D721Med (cell line): ENCODE results near the gene PDE4B.

Experiments used
- DNase-seq: peaks from one replicate; pipeline ENCODE4 v3.0.0; 2011; ENCODE audit warnings: low spot score; ENCODE audit not compliant: insufficient read length
- FAIRE-seq: peaks from 2 replicates; lab custom pipeline; 2011; peaks lifted over from hg19 to GRCh38; lab: Jason Lieb, UNC
- CTCF ChIP-seq: IDR thresholded peaks from 2 replicates; pipeline ENCODE4 v1.5.1; 2012; ENCODE audit warnings: mild to moderate bottlenecking, control low read depth; ENCODE audit not compliant: insufficient read depth; ENCODE audit errors: missing control alignments

The PDE4B gene

GRCh38 chr1:66356605-66357004 lies 563.9 kb downstream of the PDE4B start:
- no peak for TF ChIP-seq CTCF
- no peak for FAIRE-seq

GRCh38 chr1:66357021-66357420 lies 564.3 kb downstream of the PDE4B start:
- no peak for TF ChIP-seq CTCF
- FAIRE-seq (no peak), DNase-seq (no peak)

More at GRCh38 chr1:66356605-66357004, 563.9 kb downstream of the PDE4B start:
- DNase-seq, result no peak

- DNase-seq, result no peak
- no peak for FAIRE-seq
- TF ChIP-seq CTCF, result no peak
Observed at GRCh38 chr1:66357478-66358197, 564.9 kb downstream of the PDE4B start.

GRCh38 chr1:66359269-66359668 lies 566.6 kb downstream of the PDE4B start:
- no peak for DNase-seq
- no peak for FAIRE-seq
- TF ChIP-seq CTCF, result no peak

GRCh38 chr1:66359815-66360214 lies 567.1 kb downstream of the PDE4B start:
- DNase-seq (no peak), FAIRE-seq (no peak)
- no peak for TF ChIP-seq CTCF

GRCh38 chr1:66360285-66360724 lies 567.6 kb downstream of the PDE4B start:
- peak; percentile 21 for FAIRE-seq
- TF ChIP-seq CTCF, result peak; percentile 20
- DNase-seq, result no peak
